DOHH2 (cell line): Measurements from ENCODE around the gene LRCH2.

ENCODE experiments used
- EZH2phosphoT487 ChIP-seq: fragments of 200-600 bp; sonication (generic); IDR thresholded peaks from 2 replicates; pipeline ENCODE4 v1.6.1; 2017; ENCODE audit warnings: borderline replicate concordance, mild to moderate bottlenecking, antibody characterized with exemption, low read length, moderate library complexity, mixed read lengths
- TF ChIP-seq, protein P1 (sequence below): fragments of 200-600 bp; sonication (generic); IDR thresholded peaks from one replicate; pipeline ENCODE4 v1.5.1; 2014; ENCODE audit warnings: antibody characterized with exemption, mild to moderate bottlenecking, low read depth, low read length; ENCODE audit not compliant: poor library complexity, severe bottlenecking

DNA sequence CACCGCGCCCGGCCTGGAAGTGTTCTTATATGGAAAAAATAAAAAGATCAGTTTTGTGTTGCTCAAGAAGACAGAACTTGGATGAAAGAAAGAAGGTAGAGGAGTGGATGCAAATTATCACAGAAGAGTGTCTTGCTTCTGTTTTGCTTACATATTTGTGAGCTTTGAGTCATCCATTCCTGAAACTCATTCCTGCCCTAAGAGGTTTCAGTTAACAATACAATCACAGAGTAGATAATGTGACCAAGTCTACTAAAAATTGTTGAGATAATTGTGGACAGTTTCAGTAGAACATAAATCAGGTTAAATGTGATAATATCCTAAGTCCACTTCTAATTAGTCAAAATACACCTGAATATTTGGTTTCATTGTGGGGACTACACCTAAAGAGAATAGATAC is 26.4 kb upstream of the LRCH2 start:
- TF ChIP-seq, protein P1, sequence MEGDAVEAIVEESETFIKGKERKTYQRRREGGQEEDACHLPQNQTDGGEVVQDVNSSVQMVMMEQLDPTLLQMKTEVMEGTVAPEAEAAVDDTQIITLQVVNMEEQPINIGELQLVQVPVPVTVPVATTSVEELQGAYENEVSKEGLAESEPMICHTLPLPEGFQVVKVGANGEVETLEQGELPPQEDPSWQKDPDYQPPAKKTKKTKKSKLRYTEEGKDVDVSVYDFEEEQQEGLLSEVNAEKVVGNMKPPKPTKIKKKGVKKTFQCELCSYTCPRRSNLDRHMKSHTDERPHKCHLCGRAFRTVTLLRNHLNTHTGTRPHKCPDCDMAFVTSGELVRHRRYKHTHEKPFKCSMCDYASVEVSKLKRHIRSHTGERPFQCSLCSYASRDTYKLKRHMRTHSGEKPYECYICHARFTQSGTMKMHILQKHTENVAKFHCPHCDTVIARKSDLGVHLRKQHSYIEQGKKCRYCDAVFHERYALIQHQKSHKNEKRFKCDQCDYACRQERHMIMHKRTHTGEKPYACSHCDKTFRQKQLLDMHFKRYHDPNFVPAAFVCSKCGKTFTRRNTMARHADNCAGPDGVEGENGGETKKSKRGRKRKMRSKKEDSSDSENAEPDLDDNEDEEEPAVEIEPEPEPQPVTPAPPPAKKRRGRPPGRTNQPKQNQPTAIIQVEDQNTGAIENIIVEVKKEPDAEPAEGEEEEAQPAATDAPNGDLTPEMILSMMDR = no peak
- no peak for TF ChIP-seq EZH2phosphoT487
